ENCODE results near the gene TLE1.
A peak's percentile ranks its signal among the peaks of the same experiment; 100 is the strongest.

Gene TLE1

GRCh38 chr9:81686614-81687520, 2.5 kb downstream of the TLE1 start:
- DNase-seq (ENCODE audit: low read depth) = peak; percentile 53
- peak; percentile 56 for TF ChIP-seq CTCF (IDR thresholded peaks at IDR 0.05; ENCODE audit: low read depth, low read length, missing control alignments)
- in situ Hi-C loops (cut with HindIII; ENCODE audit: low sequenced_read_pairs) = loop anchor here (25.0 kb wide), 2 partner anchors 925 to 1075 kb away; no protein-coding TSS in a partner anchor
- H3K4me3 ChIP-seq (ENCODE audit: low read depth, low read length) = peak overlapping the region; percentile 96

- peak overlapping the region; percentile 96 for H3K4me3 ChIP-seq (ENCODE audit: low read depth, low read length)
- no peak for DNase-seq (ENCODE audit: low read depth)
- TF ChIP-seq CTCF (IDR thresholded peaks at IDR 0.05; ENCODE audit: low read depth, low read length, missing control alignments) = peak; percentile 34
- in situ Hi-C loops (cut with HindIII; ENCODE audit: low sequenced_read_pairs) = loop anchor here (25.0 kb wide), 2 partner anchors 926 to 1074 kb away; no protein-coding TSS in a partner anchor
Measured at GRCh38 chr9:81685763-81686613, 3.4 kb downstream of the TLE1 start.

- H3K4me3 ChIP-seq (ENCODE audit: low read depth, low read length) = peak overlapping the region; percentile 96
- in situ Hi-C loops (cut with HindIII; ENCODE audit: low sequenced_read_pairs) = loop anchor here (25.0 kb wide), 2 partner anchors 928 to 1072 kb away; no protein-coding TSS in a partner anchor
- no peak for TF ChIP-seq CTCF (IDR thresholded peaks at IDR 0.05; ENCODE audit: low read depth, low read length, missing control alignments)
- DNase-seq (ENCODE audit: low read depth) = no peak
Measured at GRCh38 chr9:81684635-81685034, 4.7 kb downstream of the TLE1 start.

GRCh38 chr9:81683704-81684103, 5.6 kb downstream of the TLE1 start:
- in situ Hi-C loops (cut with HindIII; ENCODE audit: low sequenced_read_pairs) = loop anchor here (25.0 kb wide), 2 partner anchors 929 to 1071 kb away; no protein-coding TSS in a partner anchor
- DNase-seq (ENCODE audit: low read depth) = no peak
- H3K4me3 ChIP-seq (ENCODE audit: low read depth, low read length) = no peak overlapping the region
- peak; percentile 5 for TF ChIP-seq CTCF (IDR thresholded peaks at IDR 0.05; ENCODE audit: low read depth, low read length, missing control alignments)

GRCh38 chr9:81683238-81683637, 6.1 kb downstream of the TLE1 start:
- TF ChIP-seq CTCF (IDR thresholded peaks at IDR 0.05; ENCODE audit: low read depth, low read length, missing control alignments) = no peak
- DNase-seq (ENCODE audit: low read depth) = no peak
- no peak overlapping the region for H3K4me3 ChIP-seq (ENCODE audit: low read depth, low read length)
- in situ Hi-C loops (cut with HindIII; ENCODE audit: low sequenced_read_pairs) = loop anchor here (25.0 kb wide), 2 partner anchors 929 to 1071 kb away; no protein-coding TSS in a partner anchor

GRCh38 chr9:81682797-81683196, 6.5 kb downstream of the TLE1 start:
- DNase-seq (ENCODE audit: low read depth) = peak; percentile 42
- in situ Hi-C loops (cut with HindIII; ENCODE audit: low sequenced_read_pairs) = loop anchor here (25.0 kb wide), 2 partner anchors 930 to 1070 kb away; no protein-coding TSS in a partner anchor
- TF ChIP-seq CTCF (IDR thresholded peaks at IDR 0.05; ENCODE audit: low read depth, low read length, missing control alignments) = no peak
- H3K4me3 ChIP-seq (ENCODE audit: low read depth, low read length) = no peak overlapping the region

All from astrocyte of the cerebellum (primary cell).